HepG2 (cell line): Measurements from ENCODE around the gene GPD1. TPM values are rescaled to one million over a fixed set of nuclear protein-coding genes. Genes with fewer than 3 reads are reported as not detected.

Experiments
- CBX2 ChIP-seq, 2 experiments: fragments of 200-600 bp in 1 of 2; sonication (generic); formaldehyde crosslinking in 1 of 2; IDR thresholded peaks; 2 replicates each; pipeline versions ENCODE4 v1.7.0 to v1.8.1; 2018 to 2022; ENCODE audit warnings: low read depth in 2 of 2, low read length in 1 of 2, mild to moderate bottlenecking in 1 of 2, missing genetic modification reagents in 1 of 2
- FOXC1 ChIP-seq: sonication (generic); formaldehyde crosslinking; IDR thresholded peaks from 2 replicates; pipeline ENCODE4 v1.8.0; 2022; ENCODE audit warnings: mild to moderate bottlenecking, missing genetic modification reagents, borderline replicate concordance
- JARID2 ChIP-seq: sonication (generic); formaldehyde crosslinking; IDR thresholded peaks from 2 replicates; pipeline ENCODE4 v1.8.1; 2023; ENCODE audit warnings: missing genetic modification reagents, inconsistent platforms; ENCODE audit not compliant: insufficient replicate concordance
- RORA ChIP-seq: sonication (generic); formaldehyde crosslinking; IDR thresholded peaks from 2 replicates; pipeline ENCODE4 v1.5.0; 2020; ENCODE audit warnings: mild to moderate bottlenecking, missing genetic modification reagents, moderate library complexity
- ZFP36L2 ChIP-seq: sonication (generic); formaldehyde crosslinking; IDR thresholded peaks from 2 replicates; pipeline ENCODE4 v1.4.0; 2020; ENCODE audit warnings: missing genetic modification reagents
- ZNF776 ChIP-seq: sonication (generic); formaldehyde crosslinking; IDR thresholded peaks from 2 replicates; pipeline ENCODE4 v1.4.0; 2020; ENCODE audit warnings: mild to moderate bottlenecking, missing genetic modification reagents
- polyA plus RNA-seq, 8 experiments: library from polyadenylated mRNA; depleted of rRNA in 3 of 8; stranded (reverse) in 7 of 8; unstranded in 1 of 8; fragments of >200 nt; fragmentation: Illumina TruSeq in 4 of 8; extraction: Trizol in 4 of 8; gene quantifications; 2 replicates each; pipeline versions ENCODE4 v1.2.1 to v1.2.3, GENCODE V29; 2011 to 2016; ENCODE audit warnings: low read depth in 4 of 8, missing spikeins in 1 of 8, mixed read lengths in 1 of 8; ENCODE audit not compliant: insufficient read depth in 1 of 8
- total RNA-seq, 5 experiments: library from RNA; depleted of rRNA; stranded (reverse); fragments of >200 nt; fragmentation: Illumina TruSeq; extraction: Trizol; gene quantifications; 2 replicates each; pipeline ENCODE4 v1.2.3, GENCODE V29; 2016; ENCODE audit warnings: low read depth in 1 of 5
- TF ChIP-seq, protein P1 (sequence below), 2 experiments: sonication (generic) in 1 of 2; formaldehyde crosslinking in 1 of 2; IDR thresholded peaks; 2 replicates each; pipeline versions ENCODE4 v1.6.1 to v1.9.0; 2014 to 2022; ENCODE audit warnings: antibody characterized with exemption in 1 of 2, borderline replicate concordance in 1 of 2, inconsistent platforms in 1 of 2, low read depth in 1 of 2, missing genetic modification reagents in 1 of 2
- TF ChIP-seq, protein P2 (sequence below): fragments of 450-650 bp; IDR thresholded peaks from 2 replicates; pipeline ENCODE4 v1.6.1; 2017
- TF ChIP-seq, protein P3 (sequence below): sonication (generic); formaldehyde crosslinking; conservative IDR thresholded peaks from 2 replicates; pipeline ENCODE4 v1.8.0; 2022; ENCODE audit warnings: low read depth, missing genetic modification reagents
- TF ChIP-seq, protein P4 (sequence below): sonication (generic); formaldehyde crosslinking; IDR thresholded peaks from 2 replicates; pipeline ENCODE4 v1.4.0; 2020; ENCODE audit warnings: mild to moderate bottlenecking, missing genetic modification reagents

The GPD1 gene
- total and polyA plus RNA-seq, 2 of the 13 experiments (the other 11 are each of a cell fraction or from before 2014, with no cell fraction given) = 3.7 to 30.6 TPM

DNA sequence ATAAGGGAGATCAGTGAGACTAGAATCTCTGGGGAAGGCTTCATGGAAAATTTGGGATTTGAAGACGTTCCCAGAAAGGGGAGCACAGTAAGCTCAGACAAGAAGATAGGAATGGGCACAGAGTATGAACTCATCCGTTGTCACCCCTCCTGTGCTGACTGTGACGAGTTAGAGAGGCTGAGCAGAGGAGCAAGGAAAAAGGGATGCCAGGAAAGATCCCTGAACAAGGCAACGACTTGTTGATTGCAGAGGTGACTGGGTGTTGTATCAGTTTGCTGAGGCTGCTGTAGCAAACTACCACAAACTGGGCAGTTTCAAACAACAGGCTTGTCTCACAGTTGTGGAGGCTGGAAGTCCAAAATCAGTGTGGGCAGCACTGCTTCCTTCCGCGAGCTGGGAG lies 5.9 kb upstream of the GPD1 start (continued):
- TF ChIP-seq, protein P1, sequence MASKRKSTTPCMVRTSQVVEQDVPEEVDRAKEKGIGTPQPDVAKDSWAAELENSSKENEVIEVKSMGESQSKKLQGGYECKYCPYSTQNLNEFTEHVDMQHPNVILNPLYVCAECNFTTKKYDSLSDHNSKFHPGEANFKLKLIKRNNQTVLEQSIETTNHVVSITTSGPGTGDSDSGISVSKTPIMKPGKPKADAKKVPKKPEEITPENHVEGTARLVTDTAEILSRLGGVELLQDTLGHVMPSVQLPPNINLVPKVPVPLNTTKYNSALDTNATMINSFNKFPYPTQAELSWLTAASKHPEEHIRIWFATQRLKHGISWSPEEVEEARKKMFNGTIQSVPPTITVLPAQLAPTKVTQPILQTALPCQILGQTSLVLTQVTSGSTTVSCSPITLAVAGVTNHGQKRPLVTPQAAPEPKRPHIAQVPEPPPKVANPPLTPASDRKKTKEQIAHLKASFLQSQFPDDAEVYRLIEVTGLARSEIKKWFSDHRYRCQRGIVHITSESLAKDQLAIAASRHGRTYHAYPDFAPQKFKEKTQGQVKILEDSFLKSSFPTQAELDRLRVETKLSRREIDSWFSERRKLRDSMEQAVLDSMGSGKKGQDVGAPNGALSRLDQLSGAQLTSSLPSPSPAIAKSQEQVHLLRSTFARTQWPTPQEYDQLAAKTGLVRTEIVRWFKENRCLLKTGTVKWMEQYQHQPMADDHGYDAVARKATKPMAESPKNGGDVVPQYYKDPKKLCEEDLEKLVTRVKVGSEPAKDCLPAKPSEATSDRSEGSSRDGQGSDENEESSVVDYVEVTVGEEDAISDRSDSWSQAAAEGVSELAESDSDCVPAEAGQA (IDR thresholded peaks at IDR 0.05; ENCODE audit: low read depth) = no peak
- TF ChIP-seq, protein P1 (CRISPR knock-in tag; IDR thresholded peaks at IDR 0.05; ENCODE audit: borderline replicate concordance) = no peak
- TF ChIP-seq JARID2 (CRISPR knock-in tag) (no peak), ZNF776 (CRISPR knock-in tag) (no peak), ZFP36L2 (CRISPR knock-in tag) (no peak), FOXC1 (CRISPR knock-in tag) (no peak), RORA (CRISPR knock-in tag) (no peak), CBX2 (IDR thresholded peaks at IDR 0.05; ENCODE audit: low read depth, low read length) (no peak), CBX2 (CRISPR knock-in tag; IDR thresholded peaks at IDR 0.05; ENCODE audit: low read depth) (no peak)
- TF ChIP-seq, protein P2, sequence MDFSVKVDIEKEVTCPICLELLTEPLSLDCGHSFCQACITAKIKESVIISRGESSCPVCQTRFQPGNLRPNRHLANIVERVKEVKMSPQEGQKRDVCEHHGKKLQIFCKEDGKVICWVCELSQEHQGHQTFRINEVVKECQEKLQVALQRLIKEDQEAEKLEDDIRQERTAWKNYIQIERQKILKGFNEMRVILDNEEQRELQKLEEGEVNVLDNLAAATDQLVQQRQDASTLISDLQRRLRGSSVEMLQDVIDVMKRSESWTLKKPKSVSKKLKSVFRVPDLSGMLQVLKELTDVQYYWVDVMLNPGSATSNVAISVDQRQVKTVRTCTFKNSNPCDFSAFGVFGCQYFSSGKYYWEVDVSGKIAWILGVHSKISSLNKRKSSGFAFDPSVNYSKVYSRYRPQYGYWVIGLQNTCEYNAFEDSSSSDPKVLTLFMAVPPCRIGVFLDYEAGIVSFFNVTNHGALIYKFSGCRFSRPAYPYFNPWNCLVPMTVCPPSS = no peak
- TF ChIP-seq, protein P3, sequence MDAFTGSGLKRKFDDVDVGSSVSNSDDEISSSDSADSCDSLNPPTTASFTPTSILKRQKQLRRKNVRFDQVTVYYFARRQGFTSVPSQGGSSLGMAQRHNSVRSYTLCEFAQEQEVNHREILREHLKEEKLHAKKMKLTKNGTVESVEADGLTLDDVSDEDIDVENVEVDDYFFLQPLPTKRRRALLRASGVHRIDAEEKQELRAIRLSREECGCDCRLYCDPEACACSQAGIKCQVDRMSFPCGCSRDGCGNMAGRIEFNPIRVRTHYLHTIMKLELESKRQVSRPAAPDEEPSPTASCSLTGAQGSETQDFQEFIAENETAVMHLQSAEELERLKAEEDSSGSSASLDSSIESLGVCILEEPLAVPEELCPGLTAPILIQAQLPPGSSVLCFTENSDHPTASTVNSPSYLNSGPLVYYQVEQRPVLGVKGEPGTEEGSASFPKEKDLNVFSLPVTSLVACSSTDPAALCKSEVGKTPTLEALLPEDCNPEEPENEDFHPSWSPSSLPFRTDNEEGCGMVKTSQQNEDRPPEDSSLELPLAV (CRISPR knock-in tag) = no peak
- TF ChIP-seq, protein P4, sequence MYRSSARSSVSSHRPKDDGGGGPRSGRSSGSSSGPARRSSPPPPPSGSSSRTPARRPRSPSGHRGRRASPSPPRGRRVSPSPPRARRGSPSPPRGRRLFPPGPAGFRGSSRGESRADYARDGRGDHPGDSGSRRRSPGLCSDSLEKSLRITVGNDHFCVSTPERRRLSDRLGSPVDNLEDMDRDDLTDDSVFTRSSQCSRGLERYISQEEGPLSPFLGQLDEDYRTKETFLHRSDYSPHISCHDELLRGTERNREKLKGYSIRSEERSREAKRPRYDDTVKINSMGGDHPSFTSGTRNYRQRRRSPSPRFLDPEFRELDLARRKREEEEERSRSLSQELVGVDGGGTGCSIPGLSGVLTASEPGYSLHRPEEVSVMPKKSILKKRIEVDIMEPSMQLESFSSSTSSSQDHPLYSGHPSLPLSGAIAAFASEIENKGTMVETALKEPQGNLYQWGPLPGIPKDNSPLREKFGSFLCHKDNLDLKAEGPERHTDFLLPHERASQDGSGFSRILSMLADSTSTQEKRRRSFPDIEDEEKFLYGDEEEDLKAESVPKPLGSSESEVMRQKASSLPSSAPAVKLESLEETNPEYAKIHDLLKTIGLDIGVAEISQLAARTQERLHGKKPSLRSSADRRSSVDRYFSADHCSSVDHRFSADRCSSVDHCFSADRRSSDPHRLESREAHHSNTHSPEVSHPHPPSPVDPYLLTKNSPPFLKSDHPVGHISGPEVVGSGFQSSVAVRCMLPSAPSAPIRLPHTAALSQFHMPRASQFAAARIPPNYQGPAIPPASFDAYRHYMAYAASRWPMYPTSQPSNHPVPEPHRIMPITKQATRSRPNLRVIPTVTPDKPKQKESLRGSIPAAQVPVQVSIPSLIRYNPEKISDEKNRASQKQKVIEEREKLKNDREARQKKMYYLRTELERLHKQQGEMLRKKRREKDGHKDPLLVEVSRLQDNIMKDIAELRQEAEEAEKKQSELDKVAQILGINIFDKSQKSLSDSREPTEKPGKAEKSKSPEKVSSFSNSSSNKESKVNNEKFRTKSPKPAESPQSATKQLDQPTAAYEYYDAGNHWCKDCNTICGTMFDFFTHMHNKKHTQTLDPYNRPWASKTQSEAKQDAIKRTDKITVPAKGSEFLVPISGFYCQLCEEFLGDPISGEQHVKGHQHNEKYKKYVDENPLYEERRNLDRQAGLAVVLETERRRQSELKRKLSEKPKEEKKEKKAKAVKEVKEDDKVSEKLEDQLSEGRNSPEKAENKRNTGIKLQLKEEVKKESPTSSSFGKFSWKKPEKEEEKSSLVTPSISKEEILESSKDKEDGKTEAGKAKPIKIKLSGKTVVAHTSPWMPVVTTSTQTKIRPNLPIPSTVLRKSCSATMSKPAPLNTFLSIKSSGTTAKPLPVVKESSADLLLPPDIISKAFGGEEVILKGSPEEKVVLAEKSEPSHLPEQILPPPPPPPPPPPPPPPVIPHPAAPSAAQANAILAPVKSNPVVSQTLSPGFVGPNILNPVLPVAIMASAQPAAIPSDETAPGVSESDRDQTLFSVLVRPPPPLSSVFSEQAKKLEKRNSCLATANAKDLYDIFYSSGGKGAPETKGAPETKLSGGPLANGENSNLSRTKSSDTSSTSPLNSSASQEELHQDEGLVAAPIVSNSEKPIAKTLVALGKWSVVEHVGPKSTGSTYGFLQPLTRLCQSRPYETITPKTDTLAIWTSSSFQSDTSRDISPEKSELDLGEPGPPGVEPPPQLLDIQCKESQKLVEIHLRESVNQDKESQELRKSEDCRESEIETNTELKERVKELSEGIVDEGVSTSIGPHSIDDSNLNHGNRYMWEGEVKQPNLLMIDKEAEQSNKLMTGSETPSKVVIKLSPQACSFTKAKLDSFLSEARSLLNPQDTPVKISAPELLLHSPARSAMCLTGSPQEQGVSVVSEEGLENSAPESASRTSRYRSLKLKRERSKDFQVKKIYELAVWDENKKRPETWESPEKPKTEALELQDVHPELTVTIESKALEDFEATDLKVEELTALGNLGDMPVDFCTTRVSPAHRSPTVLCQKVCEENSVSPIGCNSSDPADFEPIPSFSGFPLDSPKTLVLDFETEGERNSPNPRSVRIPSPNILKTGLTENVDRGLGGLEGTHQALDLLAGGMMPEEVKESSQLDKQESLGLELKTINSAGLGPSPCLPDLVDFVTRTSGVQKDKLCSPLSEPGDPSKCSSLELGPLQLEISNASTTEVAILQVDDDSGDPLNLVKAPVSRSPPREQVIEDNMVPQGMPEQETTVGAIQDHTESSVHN = no peak
